Measurements from ENCODE around the gene USP10.

USP10 gene

GRCh38 chr16:84811529-84811928 lies 111.7 kb downstream of the USP10 start:
- no peak for DNase-seq

- DNase-seq: no peak
These were observed 113.5 kb downstream of the USP10 start for GRCh38 chr16:84813141-84813934.

GRCh38 chr16:84815462-84815861 lies 115.7 kb downstream of the USP10 start:
- DNase-seq: no peak

GRCh38 chr16:84816023-84816422 lies 116.2 kb downstream of the USP10 start:
- no peak for DNase-seq

- DNase-seq: no peak
These were observed 116.7 kb downstream of the USP10 start for GRCh38 chr16:84816485-84816884.

DNA sequence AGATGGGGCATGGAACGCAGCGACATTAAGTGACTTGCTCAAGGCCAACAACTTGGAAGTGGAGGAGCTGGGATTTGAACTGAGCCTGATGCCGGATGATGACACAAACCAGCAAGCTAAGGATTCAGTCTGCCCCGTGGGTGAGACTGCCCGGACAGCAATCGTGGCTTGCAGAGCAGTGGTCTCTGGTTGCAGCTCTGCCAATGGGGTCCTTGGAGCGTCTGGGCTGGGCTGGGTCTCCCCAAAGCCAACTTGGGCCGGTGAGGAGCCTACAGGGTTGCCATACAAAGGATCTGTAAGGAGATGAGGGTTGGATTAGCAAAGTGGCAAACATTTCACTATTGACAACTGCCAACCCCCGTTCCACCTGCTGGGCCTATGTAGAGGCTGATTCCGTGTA lies 117.4 kb downstream of the USP10 start:
- no peak for DNase-seq

GRCh38 chr16:84817613-84818012 lies 117.8 kb downstream of the USP10 start:
- no peak for DNase-seq

DNA sequence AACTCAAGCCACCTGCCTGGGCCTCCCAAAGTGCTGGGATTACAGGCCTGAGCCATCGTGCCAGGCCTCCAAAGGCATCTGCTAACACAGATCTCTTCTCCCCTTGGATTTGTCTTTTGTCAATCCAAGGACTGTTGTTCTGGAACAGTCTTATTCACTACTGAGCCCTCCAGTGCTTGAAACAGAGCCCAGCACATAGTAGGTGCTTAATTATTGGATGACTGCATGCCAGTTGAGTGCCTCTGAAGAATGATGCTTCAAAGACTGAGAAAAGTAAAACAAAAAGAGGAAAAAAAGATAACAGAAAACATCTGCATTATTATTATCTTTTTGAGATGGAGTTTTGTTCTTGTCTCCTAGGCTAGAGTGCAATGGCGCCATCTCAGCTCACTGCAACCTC lies 118.3 kb downstream of the USP10 start:
- DNase-seq: no peak

GRCh38 chr16:84818989-84819643 lies 119.3 kb downstream of the USP10 start:
- DNase-seq: no peak

DNA sequence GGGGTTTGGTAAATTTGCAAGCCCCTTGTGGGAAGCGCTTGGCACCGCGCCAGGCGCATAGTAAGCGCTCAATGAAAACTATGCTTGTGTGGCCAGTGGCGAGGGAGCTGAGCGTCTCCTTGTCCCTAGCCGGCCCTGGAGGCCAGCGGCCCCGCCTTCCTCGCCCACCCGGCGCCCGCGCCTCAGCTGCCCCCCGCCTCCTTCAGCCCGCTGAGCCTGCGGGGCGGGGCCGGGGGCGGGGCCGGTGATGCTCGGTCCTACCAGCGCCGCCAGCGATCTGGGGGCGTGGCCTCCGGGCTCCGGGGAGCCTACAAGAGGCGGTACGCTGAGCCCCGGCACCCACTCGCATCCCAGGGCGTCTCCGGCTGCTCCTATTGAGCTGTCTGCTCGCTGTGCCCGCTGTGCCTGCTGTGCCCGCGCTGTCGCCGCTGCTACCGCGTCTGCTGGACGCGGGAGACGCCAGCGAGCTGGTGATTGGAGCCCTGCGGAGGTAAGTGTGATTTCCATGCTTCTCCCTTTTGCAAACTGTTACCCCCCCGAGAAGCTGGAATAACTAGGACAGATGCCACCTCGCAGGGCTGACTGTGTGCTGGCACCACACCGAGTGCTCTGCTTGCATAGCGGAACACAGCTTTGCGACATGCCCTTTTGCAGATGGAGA lies 120.0 kb downstream of the USP10 start, which contains the start of gene CRISPLD2:
Gene CRISPLD2, plus strand, starts transcription at position 342 of the 661 bp plus-strand sequence. CDS start 18,511 bp downstream, outside the sequence.
- DNase-seq: peak; percentile 91

DNA sequence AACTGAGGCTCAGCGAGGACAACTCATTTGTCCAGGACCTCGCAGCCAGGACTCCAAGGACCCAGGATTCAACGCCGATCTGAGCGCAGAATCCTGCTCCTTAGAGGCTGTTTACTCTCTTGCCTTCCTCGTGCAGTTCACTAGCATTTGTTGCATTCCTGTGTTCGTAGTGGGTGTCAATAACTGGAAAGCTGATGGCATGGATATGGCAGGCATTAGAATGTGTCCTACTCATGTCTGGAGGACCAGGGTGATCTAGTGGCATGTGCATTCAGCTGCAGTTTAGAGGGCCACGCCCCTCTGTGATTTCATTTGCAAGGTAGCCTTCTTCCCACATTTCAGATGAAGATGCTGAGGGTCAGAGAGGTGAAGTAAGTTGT lies 120.5 kb downstream of the USP10 start:
- DNase-seq: no peak

GRCh38 chr16:84820771-84821170 lies 121.0 kb downstream of the USP10 start:
- DNase-seq: no peak

GRCh38 chr16:84821179-84821578 lies 121.4 kb downstream of the USP10 start:
- no peak for DNase-seq

DNA sequence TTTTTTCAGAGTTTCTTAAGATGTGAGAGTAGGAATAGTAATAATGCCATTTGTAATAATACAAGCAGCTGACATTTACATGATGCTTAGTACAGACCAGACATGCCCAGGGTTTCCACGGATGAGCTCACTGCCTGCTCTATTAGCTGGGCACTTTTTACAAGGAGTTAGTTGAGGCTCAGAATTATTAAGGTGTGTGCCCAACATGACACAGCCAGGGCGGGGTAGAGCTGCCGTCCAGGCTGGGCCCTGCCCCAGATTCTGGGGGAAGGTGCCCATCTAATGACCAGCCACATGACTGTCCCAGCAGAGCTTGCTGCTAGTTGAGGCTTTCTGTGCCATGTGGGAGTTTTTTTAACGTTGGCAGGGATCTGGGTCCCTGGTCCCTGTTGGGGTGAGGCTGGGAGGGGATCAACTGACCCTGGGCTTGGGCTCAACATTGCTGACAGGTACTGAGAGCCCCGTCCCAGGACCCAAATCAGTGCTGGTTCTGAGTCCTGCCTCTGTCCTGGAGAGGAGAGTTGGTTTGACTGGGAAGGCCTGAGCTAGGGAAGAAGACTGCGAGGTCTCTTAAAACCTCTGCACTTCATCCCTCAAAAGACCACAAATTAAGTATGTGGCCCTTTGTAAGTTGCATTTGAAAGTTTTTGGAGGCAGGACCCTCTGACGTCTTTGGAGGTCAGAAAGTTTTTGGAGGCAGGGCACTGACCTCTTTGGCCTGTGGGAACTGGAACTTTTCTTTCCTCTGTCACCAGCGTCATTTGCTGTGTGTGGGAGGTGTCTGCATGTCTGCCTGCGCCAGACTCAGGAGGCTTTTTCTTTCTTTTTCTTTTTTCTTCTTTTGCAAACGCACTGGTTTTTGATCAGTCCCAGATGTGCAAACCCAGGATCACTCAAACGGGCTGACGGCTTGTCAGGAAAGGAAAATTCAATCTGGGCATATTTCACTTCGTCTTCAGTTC lies 122.2 kb downstream of the USP10 start:
- no peak for DNase-seq

- no peak for DNase-seq
These were observed 123.2 kb downstream of the USP10 start for GRCh38 chr16:84822990-84823389.

DNA sequence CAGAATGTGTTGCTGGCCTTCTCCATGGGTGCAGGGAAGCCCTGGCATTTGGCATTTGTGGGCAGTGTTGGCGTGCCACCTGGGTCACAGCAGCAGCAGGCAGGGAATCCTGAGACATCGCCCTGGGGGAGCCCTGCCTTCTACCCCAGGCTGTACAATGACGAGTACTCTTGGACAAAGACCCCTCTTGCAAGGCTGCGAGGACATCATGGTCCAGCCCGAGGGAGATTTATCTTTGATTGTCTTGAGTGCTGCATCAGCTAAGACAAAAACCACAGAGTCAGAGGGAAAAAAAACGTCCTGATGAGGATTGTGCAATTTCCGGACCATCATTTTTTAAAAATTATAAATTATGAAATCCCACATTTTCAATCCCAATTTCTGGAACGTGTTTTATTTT lies 123.7 kb downstream of the USP10 start:
- no peak for DNase-seq

GRCh38 chr16:84823926-84824325 lies 124.1 kb downstream of the USP10 start:
- DNase-seq: no peak

GRCh38 chr16:84825896-84826557 lies 126.2 kb downstream of the USP10 start:
- DNase-seq: no peak

- no peak for DNase-seq
These were observed 126.8 kb downstream of the USP10 start for GRCh38 chr16:84826558-84826941.

DNA sequence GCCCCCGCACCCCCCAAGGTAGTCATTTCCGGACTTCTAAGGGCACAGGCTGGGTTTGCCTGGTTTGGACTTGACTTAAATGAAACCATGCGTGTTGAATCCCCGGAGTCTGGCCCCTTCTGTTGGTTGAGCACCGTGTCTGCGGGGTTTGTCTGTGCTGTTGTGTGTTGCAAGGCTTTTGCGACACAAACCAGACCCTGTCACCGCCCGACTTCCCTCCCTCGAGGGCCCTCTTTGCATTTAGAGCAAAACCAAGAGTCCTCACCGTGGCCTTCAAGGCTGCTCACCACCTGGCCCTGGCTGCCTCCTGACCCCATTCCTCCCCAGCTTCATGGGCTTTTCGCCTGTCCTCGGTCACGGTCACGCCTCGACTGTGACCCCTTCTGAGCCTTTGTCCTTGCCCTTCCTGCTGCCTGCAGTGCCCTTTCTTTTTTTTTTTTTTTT lies 127.4 kb downstream of the USP10 start:
- no peak for DNase-seq

GRCh38 chr16:84827897-84828296 lies 128.1 kb downstream of the USP10 start:
- no peak for DNase-seq

DNA sequence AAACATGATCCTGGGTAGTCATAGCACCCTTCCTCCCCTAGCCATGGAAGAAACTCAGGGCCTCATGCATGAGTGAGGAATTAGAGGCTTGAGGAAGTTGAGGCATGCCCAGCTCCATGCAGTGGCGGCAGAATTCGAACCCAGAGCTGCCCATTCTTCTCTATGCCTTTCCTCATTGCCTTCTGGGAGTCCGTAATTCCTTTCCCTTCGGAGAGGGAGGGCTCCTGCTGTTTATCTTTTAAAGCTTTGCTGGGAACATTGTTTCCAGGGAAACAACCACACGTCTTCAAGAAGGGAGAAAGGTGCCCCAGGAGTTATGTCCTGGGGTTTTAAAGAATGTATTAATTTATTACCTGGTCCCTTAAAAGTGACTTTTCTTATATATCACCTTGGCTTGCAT lies 128.5 kb downstream of the USP10 start:
- DNase-seq: no peak

All from stimulated activated CD8-positive, alpha-beta memory T cell treated with anti-CD3 and anti-CD28 coated beads, Interleukin-4, amount 100 ng/mL, for 48 hours (primary cell).